Measurements from ENCODE around the gene DHX35.

DNA sequence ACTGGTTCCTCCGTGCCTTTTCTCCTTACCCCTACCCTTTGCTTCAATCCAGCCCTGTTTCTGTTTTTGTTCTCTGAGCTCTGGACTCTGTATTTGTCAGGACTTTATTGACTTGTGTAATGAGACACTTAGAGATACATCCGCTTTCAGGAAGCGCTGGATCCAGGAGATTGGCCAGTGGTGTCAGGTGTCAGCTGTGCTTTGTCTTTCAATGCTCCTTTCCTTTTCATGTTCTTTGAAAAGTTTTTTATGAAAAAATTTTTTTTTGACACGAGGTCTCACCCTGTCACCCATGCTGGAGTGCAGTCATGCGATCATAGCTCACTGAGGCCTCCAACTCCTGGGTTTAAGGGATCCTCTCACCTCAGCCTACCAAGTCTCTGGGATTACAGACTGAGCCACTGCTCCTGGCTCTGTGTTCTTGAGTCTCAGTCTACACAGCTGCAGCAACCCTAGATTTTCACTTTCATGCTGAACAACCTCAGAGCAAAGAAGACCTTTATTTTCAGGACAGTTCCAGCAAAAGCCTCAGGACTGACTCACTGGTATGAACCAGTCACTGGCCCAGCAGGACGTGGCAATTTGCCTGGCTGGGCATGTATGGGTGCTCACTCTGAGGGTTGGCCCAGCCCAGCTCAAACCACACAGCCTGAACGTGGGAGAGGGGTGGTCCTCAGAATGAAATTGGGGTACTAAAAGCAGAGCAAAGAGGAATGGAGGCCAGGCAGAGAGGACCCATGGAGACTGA lies 108.5 kb downstream of the DHX35 start:
- no peak for TF ChIP-seq POLR2A (IDR thresholded peaks at IDR 0.05)
- TF ChIP-seq, protein P1, sequence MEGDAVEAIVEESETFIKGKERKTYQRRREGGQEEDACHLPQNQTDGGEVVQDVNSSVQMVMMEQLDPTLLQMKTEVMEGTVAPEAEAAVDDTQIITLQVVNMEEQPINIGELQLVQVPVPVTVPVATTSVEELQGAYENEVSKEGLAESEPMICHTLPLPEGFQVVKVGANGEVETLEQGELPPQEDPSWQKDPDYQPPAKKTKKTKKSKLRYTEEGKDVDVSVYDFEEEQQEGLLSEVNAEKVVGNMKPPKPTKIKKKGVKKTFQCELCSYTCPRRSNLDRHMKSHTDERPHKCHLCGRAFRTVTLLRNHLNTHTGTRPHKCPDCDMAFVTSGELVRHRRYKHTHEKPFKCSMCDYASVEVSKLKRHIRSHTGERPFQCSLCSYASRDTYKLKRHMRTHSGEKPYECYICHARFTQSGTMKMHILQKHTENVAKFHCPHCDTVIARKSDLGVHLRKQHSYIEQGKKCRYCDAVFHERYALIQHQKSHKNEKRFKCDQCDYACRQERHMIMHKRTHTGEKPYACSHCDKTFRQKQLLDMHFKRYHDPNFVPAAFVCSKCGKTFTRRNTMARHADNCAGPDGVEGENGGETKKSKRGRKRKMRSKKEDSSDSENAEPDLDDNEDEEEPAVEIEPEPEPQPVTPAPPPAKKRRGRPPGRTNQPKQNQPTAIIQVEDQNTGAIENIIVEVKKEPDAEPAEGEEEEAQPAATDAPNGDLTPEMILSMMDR (IDR thresholded peaks at IDR 0.05) = no peak

Measured in lower leg skin (tissue), 3 donors.